AG04450 (cell line): ENCODE data around the gene XKR8. TPM values are rescaled to one million over a fixed set of nuclear protein-coding genes. Genes with fewer than 3 reads are reported as not detected.

Experiments used
- CTCF ChIA-PET: fragments of 300-600, 350-600 bp; formaldehyde crosslinking; extraction: SDS; loops from one replicate; lab custom pipeline; 2022; ENCODE audit warnings: antibody characterized with exemption, inconsistent platforms; lab: Charles Lee
- POLR2A ChIA-PET: fragments of 350-600 bp; formaldehyde crosslinking; extraction: SDS; loops from one replicate; lab custom pipeline; 2021; ENCODE audit warnings: antibody characterized with exemption, inconsistent platforms; lab: Yijun Ruan, JAX
- DNase-seq: peaks from one replicate; pipeline ENCODE4 v3.0.0-alpha.2; 2011; ENCODE audit warnings: low read depth, low spot score
- H3K27ac ChIP-seq: one replicate; pipeline ENCODE4 v1.5.1; 2012; ENCODE audit warnings: low read depth, low read length, control low read depth
- H3K27me3 ChIP-seq: one replicate; pipeline ENCODE4 v1.6.0; 2012; ENCODE audit warnings: low read length; ENCODE audit not compliant: control insufficient read depth, insufficient read depth
- H3K4me3 ChIP-seq: 2 replicates; pipeline ENCODE4 v1.5.1; 2011; ENCODE audit warnings: mild to moderate bottlenecking, low read depth, low read length, control low read depth
- H3K9me3 ChIP-seq: 2 replicates; pipeline ENCODE4 v1.5.1; 2012; ENCODE audit warnings: low read length; ENCODE audit not compliant: control insufficient read depth, insufficient read depth
- CTCF ChIP-seq: IDR thresholded peaks from 2 replicates; pipeline ENCODE4 v1.5.1; 2011; ENCODE audit warnings: low read depth, low read length, control low read depth, inconsistent platforms
- polyA plus RNA-seq: library from polyadenylated mRNA; depleted of rRNA; stranded (reverse); fragments of >200 nt; gene quantifications from 2 replicates; pipeline ENCODE4 v1.2.3, GENCODE V29; 2011

The XKR8 gene
- polyA plus RNA-seq, 1 experiment, result 7.9 TPM

DNA sequence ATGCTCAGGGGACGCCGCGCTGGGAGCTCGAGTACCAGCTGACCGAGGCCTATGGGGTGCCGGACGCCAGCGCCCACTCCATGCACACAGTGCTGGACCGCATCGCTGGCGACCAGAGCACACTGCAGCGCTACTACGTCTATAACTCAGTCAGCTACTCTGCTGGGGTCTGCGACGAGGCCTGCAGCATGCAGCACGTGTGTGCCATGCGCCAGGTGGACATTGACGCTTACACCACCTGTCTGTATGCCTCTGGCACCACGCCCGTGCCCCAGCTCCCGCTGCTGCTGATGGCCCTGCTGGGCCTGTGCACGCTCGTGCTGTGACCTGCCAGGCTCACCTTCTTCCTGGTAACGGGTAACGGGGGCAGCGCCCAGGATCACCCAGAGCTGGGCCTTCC is 1.3 kb upstream of the XKR8 start:
- no peak overlapping the region for H3K4me3 ChIP-seq
- ChIA-PET CTCF (no interaction called here), POLR2A (no interaction called here)
- DNase-seq, result no peak
- TF ChIP-seq CTCF, result no peak
- no peaks in the 10 kb centered on the region; the same call in 1 of the 2 replicates for H3K9me3 ChIP-seq
- H3K27ac ChIP-seq, result no peak overlapping the region
- peaks cover 16% of the 10 kb centered on the region for H3K27me3 ChIP-seq

GRCh38 chr1:27960762-27961645 is 1.2 kb downstream of the XKR8 start:
- POLR2A ChIA-PET, result no interaction called here
- H3K4me3 ChIP-seq, result peak overlapping the region; percentile 71
- no peaks in the 10 kb centered on the region for H3K27me3 ChIP-seq
- no peak overlapping the region for H3K27ac ChIP-seq
- no peak for TF ChIP-seq CTCF
- DNase-seq, result no peak
- CTCF ChIA-PET, result interaction anchor here (0.7 kb wide), 1 partner anchor 103 kb away, joined by 3 read pairs; no protein-coding TSS in a partner anchor
- H3K9me3 ChIP-seq, result no peaks in the 10 kb centered on the region; the same call in 1 of the 2 replicates

- Histone ChIP-seq H3K9me3 (no peaks in the 10 kb centered on the region; the same call in 1 of the 2 replicates), H3K27ac (no peak overlapping the region), H3K27me3 (no peaks in the 10 kb centered on the region), H3K4me3 (no peak overlapping the region)
- ChIA-PET POLR2A (no interaction called here), CTCF (interaction anchor here (0.7 kb wide), 1 partner anchor 104 kb away, joined by 3 read pairs; no protein-coding TSS in a partner anchor)
- no peak for DNase-seq
- no peak for TF ChIP-seq CTCF
These were observed 2.0 kb downstream of the XKR8 start for GRCh38 chr1:27961646-27962221.

GRCh38 chr1:27963393-27963792 is 3.6 kb downstream of the XKR8 start:
- POLR2A ChIA-PET, result no interaction called here

More at GRCh38 chr1:27963393-27963792, 3.6 kb downstream of the XKR8 start:
- H3K27ac ChIP-seq, result no peak overlapping the region
- TF ChIP-seq CTCF, result no peak
- H3K4me3 ChIP-seq, result no peak overlapping the region
- no peaks in the 10 kb centered on the region; the same call in 1 of the 2 replicates for H3K9me3 ChIP-seq
- no peaks in the 10 kb centered on the region for H3K27me3 ChIP-seq
- DNase-seq, result no peak
- CTCF ChIA-PET, result no interaction called here
